ENCODE measurements around the gene UNC13A.

DNA sequence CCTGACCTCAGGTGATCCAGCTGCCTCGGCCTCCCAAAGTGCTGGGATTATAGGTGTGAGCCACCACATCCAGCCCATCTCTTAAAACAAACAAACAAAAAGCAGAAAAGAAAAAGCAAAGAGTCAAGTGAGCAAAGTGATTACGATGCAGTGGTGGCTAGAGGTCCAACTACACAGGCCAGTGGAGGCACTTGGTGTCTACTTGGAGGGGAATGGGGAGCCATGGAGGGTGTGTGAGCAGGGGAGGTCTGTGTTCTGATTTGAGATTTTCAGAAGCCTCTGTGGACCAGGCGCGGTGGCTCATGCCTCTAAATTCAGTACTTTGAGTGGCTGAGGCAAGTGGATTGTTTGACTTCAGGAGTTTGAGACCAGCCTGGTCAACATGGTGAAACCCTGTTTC lies 126.1 kb downstream of the UNC13A start:
- TF ChIP-seq, protein P1, sequence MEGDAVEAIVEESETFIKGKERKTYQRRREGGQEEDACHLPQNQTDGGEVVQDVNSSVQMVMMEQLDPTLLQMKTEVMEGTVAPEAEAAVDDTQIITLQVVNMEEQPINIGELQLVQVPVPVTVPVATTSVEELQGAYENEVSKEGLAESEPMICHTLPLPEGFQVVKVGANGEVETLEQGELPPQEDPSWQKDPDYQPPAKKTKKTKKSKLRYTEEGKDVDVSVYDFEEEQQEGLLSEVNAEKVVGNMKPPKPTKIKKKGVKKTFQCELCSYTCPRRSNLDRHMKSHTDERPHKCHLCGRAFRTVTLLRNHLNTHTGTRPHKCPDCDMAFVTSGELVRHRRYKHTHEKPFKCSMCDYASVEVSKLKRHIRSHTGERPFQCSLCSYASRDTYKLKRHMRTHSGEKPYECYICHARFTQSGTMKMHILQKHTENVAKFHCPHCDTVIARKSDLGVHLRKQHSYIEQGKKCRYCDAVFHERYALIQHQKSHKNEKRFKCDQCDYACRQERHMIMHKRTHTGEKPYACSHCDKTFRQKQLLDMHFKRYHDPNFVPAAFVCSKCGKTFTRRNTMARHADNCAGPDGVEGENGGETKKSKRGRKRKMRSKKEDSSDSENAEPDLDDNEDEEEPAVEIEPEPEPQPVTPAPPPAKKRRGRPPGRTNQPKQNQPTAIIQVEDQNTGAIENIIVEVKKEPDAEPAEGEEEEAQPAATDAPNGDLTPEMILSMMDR (IDR thresholded peaks at IDR 0.05) = no peak
- TF ChIP-seq POLR2A (IDR thresholded peaks at IDR 0.05) (no peak), EP300 (IDR thresholded peaks at IDR 0.05) (no peak)

Data from tibial nerve (tissue), 4 donors.